Neural cell (in vitro differentiated cells): ENCODE results near the gene FAM107B. TPM values are rescaled to one million over a fixed set of nuclear protein-coding genes. Genes with fewer than 3 reads are reported as not detected.
"Not testable (repeated sequence)": the region's sequence is repeated elsewhere in the genome, so short reads cannot be mapped to it uniquely, and the experiment has no call there.

ENCODE experiments used
- H2AFZ ChIP-seq: fragments of 200-600, 300-800 bp; sonication (generic), shearing (Covaris generic); 2 replicates; pipeline ENCODE4 v1.6.0; 2014; ENCODE audit warnings: low read depth, mild to moderate bottlenecking, antibody characterized with exemption, low read length, moderate library complexity
- H3F3A ChIP-seq: fragments of 200-600 bp; shearing (Covaris generic); 2 replicates; pipeline ENCODE4 v1.6.1; 2016; ENCODE audit warnings: mild to moderate bottlenecking, moderate library complexity, mixed read lengths, antibody characterized with exemption, low read length; ENCODE audit not compliant: insufficient read depth, poor library complexity, severe bottlenecking
- H3K27ac ChIP-seq: fragments of 200-600, 300-800 bp; sonication (generic), shearing (Covaris generic); 2 replicates; pipeline ENCODE4 v1.5.1; 2014; ENCODE audit warnings: mild to moderate bottlenecking, low read length, moderate library complexity
- H3K27me3 ChIP-seq: fragments of 300-800, 200-600 bp; sonication (generic), shearing (Covaris generic); 2 replicates; pipeline ENCODE4 v1.6.0; 2014; ENCODE audit warnings: mild to moderate bottlenecking, low read depth, low read length, moderate library complexity; ENCODE audit not compliant: insufficient read depth
- H3K36me3 ChIP-seq: fragments of 300-800, 200-600 bp; sonication (generic), shearing (Covaris generic); 2 replicates; pipeline ENCODE4 v1.5.1; 2014; ENCODE audit warnings: mild to moderate bottlenecking, antibody characterized with exemption, low read length, moderate library complexity; ENCODE audit not compliant: insufficient read depth
- H3K4me2 ChIP-seq: fragments of 300-800, 200-600 bp; sonication (generic), shearing (Covaris generic); 2 replicates; pipeline ENCODE4 v1.6.0; 2014; ENCODE audit warnings: mild to moderate bottlenecking, low read length
- H3K4me3 ChIP-seq: fragments of 300-800, 200-600 bp; sonication (generic), shearing (Covaris generic); 2 replicates; pipeline ENCODE4 v1.5.1; 2014; ENCODE audit warnings: mild to moderate bottlenecking, low read length, moderate library complexity
- H3K79me2 ChIP-seq: fragments of 200-600 bp; shearing (Covaris generic); replicated peaks from 2 replicates; pipeline ENCODE4 v1.6.0; 2014; ENCODE audit warnings: mild to moderate bottlenecking, low read length, moderate library complexity; ENCODE audit not compliant: insufficient read depth
- H3K9ac ChIP-seq: fragments of 300-800, 200-600 bp; sonication (generic), shearing (Covaris generic); 2 replicates; pipeline ENCODE4 v1.6.1; 2016; ENCODE audit warnings: mild to moderate bottlenecking, low read length, mixed read lengths
- H3K9me2 ChIP-seq: fragments of 200-600 bp; shearing (Covaris generic); 2 replicates; pipeline ENCODE4 v1.6.1; 2016; ENCODE audit warnings: mild to moderate bottlenecking, low read length, mixed read lengths; ENCODE audit not compliant: insufficient read depth
- H3K9me3 ChIP-seq: fragments of 200-600, 300-800 bp; sonication (generic), shearing (Covaris generic); 2 replicates; pipeline ENCODE4 v1.6.1; 2016; ENCODE audit warnings: mild to moderate bottlenecking, mixed run types, low read length, moderate library complexity, mixed read lengths
- H4K20me1 ChIP-seq: fragments of 200-600 bp; shearing (Covaris generic); 2 replicates; pipeline ENCODE4 v1.6.1; 2016; ENCODE audit warnings: mild to moderate bottlenecking, mixed run types; ENCODE audit not compliant: insufficient read depth
- CTCF ChIP-seq: fragments of 450-650 bp; IDR thresholded peaks from 2 replicates; pipeline ENCODE4 v1.5.1; 2014; ENCODE audit warnings: antibody characterized with exemption, mild to moderate bottlenecking, moderate library complexity; ENCODE audit not compliant: poor library complexity, severe bottlenecking
- EP300 ChIP-seq: fragments of 450-650 bp; conservative IDR thresholded peaks from 2 replicates; pipeline ENCODE4 v1.6.1; 2014; ENCODE audit warnings: antibody characterized with exemption, mild to moderate bottlenecking, moderate library complexity; ENCODE audit not compliant: poor library complexity, severe bottlenecking
- EZH2 ChIP-seq: fragments of 200-600, 300-800 bp; shearing (Covaris generic), sonication (generic); IDR thresholded peaks from 2 replicates; pipeline ENCODE4 v1.6.1; 2014; ENCODE audit warnings: antibody characterized with exemption, low read length, borderline replicate concordance, mild to moderate bottlenecking; ENCODE audit not compliant: insufficient read depth, poor library complexity, severe bottlenecking
- MXI1 ChIP-seq: fragments of 450-650 bp; conservative IDR thresholded peaks from 2 replicates; pipeline ENCODE4 v1.6.1; 2014; ENCODE audit warnings: antibody characterized with exemption, mild to moderate bottlenecking; ENCODE audit not compliant: poor library complexity, severe bottlenecking
- POLR2AphosphoS5 ChIP-seq: IDR thresholded peaks from 2 replicates; pipeline ENCODE4 v1.6.1; 2012
- RAD21 ChIP-seq: fragments of 450-650 bp; conservative IDR thresholded peaks from 2 replicates; pipeline ENCODE4 v1.6.1; 2014; ENCODE audit warnings: antibody characterized with exemption, mild to moderate bottlenecking, moderate library complexity
- SMC3 ChIP-seq: fragments of 450-650 bp; conservative IDR thresholded peaks from 2 replicates; pipeline ENCODE4 v1.6.1; 2014; ENCODE audit warnings: antibody characterized with exemption, mild to moderate bottlenecking, moderate library complexity; ENCODE audit not compliant: poor library complexity
- TAF1 ChIP-seq: IDR thresholded peaks from 2 replicates; pipeline ENCODE4 v1.6.1; 2012; ENCODE audit warnings: low read depth
- polyA plus RNA-seq: library from polyadenylated mRNA; depleted of rRNA; stranded (reverse); fragments of >200 nt; gene quantifications from 2 replicates; pipeline ENCODE4 v1.2.3, GENCODE V29; 2014
- TF ChIP-seq, protein P1 (sequence below): IDR thresholded peaks from 2 replicates; pipeline ENCODE4 v1.6.1; 2012; ENCODE audit warnings: borderline replicate concordance

Gene FAM107B
- polyA plus RNA-seq, 1 donor from 2014 or later, result 106 TPM

GRCh38 chr10:14592026-14592425 is 182.7 kb downstream of the FAM107B start:
- H2AFZ ChIP-seq, result no peak overlapping the region
- H3K27me3 ChIP-seq, result no peaks in the 10 kb centered on the region
- H3K4me2 ChIP-seq, result no peak overlapping the region
- H3K79me2 ChIP-seq, result peaks cover 76% of the 10 kb centered on the region
- H4K20me1 ChIP-seq, result peaks cover 7% of the 10 kb centered on the region
- H3F3A ChIP-seq, result no peaks in the 10 kb centered on the region
- TF ChIP-seq POLR2AphosphoS5, result no peak
- no peak for TF ChIP-seq RAD21
- TF ChIP-seq, protein P1, sequence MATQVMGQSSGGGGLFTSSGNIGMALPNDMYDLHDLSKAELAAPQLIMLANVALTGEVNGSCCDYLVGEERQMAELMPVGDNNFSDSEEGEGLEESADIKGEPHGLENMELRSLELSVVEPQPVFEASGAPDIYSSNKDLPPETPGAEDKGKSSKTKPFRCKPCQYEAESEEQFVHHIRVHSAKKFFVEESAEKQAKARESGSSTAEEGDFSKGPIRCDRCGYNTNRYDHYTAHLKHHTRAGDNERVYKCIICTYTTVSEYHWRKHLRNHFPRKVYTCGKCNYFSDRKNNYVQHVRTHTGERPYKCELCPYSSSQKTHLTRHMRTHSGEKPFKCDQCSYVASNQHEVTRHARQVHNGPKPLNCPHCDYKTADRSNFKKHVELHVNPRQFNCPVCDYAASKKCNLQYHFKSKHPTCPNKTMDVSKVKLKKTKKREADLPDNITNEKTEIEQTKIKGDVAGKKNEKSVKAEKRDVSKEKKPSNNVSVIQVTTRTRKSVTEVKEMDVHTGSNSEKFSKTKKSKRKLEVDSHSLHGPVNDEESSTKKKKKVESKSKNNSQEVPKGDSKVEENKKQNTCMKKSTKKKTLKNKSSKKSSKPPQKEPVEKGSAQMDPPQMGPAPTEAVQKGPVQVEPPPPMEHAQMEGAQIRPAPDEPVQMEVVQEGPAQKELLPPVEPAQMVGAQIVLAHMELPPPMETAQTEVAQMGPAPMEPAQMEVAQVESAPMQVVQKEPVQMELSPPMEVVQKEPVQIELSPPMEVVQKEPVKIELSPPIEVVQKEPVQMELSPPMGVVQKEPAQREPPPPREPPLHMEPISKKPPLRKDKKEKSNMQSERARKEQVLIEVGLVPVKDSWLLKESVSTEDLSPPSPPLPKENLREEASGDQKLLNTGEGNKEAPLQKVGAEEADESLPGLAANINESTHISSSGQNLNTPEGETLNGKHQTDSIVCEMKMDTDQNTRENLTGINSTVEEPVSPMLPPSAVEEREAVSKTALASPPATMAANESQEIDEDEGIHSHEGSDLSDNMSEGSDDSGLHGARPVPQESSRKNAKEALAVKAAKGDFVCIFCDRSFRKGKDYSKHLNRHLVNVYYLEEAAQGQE, result no peak
- no peak for TF ChIP-seq MXI1
- TF ChIP-seq SMC3, result no peak
- no peak for TF ChIP-seq EP300
- no peak for TF ChIP-seq TAF1
- no peak for TF ChIP-seq CTCF
- TF ChIP-seq EZH2, result no peak
- H3K36me3 ChIP-seq, result no peaks in the 10 kb centered on the region
- H3K9me3 ChIP-seq, result no peaks in the 10 kb centered on the region
- no peak overlapping the region for H3K27ac ChIP-seq
- no peak overlapping the region for H3K9ac ChIP-seq
- no peak overlapping the region for H3K4me3 ChIP-seq
- H3K9me2 ChIP-seq, result no peaks in the 10 kb centered on the region

DNA sequence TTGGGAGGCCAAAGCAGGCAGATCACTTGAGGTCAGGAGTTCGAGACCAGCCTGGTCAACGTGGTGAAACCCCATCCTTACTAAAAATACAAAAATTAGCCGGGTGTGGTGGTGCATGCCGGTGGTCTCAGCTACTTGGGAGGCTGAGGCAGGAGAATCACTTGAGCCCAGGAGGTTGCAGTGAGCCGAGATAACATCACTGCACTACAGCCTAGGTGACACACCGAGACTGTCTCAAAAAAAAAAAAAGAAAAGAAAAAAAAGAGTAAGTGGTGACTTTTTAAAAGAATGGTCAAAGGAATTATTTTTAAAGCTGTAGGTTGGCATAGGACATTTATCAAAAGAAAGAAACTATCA is 185.8 kb downstream of the FAM107B start:
- not testable (repeated sequence) for H3F3A ChIP-seq, H4K20me1 ChIP-seq, H3K27me3 ChIP-seq, H3K4me3 ChIP-seq, H3K9ac ChIP-seq, H2AFZ ChIP-seq, H3K36me3 ChIP-seq, H3K9me2 ChIP-seq, H3K9me3 ChIP-seq, H3K4me2 ChIP-seq, H3K27ac ChIP-seq
- H3K79me2 ChIP-seq, result peaks cover 78% of the 10 kb centered on the region
